Fibroblast of peridontal ligament (primary cell): ENCODE results near the gene SYNCRIP.
A peak's percentile ranks its signal among the peaks of the same experiment; 100 is the strongest.
"Not testable (repeated sequence)": the region's sequence is repeated elsewhere in the genome, so short reads cannot be mapped to it uniquely, and the experiment has no call there.

Experiments used
- DNase-seq: peaks from one replicate; pipeline ENCODE4 v3.0.0-alpha.2; 2010; ENCODE audit errors: extremely low read depth

The SYNCRIP gene

DNA sequence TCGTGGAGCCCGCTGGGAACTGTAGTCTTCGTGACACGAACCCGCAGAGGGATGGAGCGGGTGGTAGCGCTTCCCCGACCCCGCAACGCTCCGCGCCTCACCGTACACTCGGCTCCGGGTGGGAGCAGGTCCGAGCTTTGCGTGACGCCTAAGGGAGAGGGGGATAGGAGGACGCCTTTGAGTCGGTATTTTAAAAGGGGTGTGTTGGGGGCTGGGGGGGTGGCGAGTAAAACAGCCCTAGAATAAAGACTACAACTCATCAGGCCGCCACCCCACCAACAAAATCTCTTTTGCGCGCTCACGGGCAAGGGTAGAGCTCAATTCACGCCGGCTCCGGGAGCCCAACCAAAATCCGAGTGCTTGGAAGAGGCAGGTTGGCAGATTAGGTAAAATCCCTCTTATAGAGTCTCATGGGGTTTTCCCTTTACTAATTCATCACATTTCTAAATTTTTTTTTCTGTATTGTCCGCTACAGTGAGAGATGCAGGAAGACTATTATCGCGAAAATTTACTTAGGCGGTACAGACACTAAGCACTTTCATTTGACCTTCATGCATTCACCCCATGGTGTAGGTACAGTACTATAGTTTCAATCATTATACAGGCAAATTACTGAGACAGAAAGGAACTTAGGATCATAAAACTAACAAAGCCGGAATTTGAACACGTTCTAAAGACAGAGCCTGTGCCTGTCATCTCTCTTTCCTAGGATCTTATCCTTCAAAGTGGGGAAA is 48.3 kb downstream of the SYNCRIP start:
- DNase-seq, result peak; percentile 35

DNA sequence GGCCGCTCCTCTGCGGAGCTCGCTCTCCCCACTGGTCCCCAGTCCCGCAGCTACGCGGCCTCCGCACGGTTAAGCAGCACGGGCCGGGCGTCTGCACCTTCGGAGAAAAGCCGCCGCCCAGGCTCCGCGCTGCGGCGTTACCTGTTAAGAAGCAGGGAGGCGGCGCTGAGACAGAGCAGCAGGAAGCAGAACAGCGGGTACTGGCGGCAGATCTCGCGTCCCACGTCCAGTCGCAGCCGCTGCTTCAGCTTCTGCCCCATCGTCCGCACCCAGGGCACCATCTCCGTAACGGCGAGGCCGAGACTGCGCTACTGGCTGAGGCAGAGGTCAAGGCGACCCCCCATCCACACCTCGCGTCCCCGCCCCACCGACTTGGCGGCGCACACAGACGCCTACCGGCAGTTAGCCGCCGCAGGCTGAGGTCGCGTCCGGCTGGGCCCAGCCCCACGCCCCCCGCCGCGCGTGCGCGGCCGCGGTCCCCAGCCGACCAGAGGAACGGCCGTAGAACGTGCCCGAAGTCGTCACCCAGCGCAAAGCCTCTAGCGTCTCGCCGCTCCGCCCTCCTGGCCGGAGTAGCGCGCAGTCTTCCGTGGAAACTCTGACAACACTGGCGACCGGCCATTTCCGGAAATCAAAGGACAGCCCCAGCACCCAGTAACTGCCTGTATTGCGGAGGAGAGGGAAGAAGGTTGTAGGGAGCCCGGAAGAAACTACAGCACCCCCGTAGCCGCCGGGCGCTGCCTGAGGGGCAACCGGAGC is 49.1 kb downstream of the SYNCRIP start, which contains the start of gene SNX14:
Gene SNX14, minus strand, starts transcription at position 421 of the 759 bp plus-strand sequence. Its CDS starts 140 bp downstream, at position 281.
- DNase-seq, result peak; percentile 95

DNA sequence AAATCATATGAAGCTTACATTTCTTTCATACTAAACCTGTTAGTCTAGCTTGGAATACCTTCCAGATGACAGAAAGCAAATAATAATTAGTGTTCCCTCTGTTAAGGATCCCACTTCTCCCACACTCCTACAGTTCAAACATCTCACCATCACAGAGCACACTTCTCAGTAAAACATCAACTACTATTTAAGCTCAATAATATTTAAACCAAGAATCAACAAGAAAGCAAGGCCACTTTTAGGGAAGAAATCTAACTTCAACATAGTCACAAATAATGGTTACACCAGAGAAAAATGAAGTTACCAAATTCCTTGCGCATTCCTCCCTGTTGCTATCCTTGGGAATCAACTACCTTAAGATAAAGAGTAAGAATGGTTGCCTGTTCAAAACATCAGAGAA is 50.7 kb downstream of the SYNCRIP start:
- DNase-seq, result no peak

DNA sequence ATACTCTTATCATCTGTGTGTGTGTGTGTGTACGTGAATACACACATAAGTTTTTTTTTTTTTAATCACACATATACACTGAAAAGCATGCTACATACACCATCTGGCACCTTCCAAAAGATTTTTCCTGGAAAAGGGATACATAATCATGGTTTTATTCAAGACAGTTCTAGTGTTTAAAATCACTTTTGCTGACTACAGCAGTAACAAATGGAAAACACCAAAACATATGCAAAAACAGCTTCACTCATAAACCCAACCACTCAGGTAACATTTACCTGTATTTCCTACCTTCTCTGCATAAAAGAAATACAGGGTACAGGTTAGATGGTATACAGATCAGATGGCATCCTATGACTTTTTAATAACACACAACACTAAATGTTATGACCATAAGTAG is 51.5 kb downstream of the SYNCRIP start:
- DNase-seq, result no peak

DNA sequence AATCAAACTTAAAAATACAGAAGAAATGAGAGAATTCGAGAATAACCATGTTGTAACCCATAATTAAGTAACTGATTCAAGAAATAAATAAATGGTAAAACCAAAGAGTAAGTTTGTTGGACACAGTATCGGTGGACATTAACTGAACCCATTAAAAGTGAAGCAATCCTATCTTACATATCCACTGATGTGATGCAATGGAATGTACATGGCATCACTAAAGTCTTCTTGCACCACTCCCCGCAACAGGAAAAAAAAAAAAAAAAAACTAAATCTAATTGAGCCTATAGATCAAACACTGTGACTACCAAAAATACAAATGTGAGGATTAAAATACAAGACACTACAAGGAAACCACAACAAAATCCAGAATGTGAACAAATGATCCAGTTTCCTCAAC is 56.9 kb downstream of the SYNCRIP start:
- DNase-seq, result no peak

DNA sequence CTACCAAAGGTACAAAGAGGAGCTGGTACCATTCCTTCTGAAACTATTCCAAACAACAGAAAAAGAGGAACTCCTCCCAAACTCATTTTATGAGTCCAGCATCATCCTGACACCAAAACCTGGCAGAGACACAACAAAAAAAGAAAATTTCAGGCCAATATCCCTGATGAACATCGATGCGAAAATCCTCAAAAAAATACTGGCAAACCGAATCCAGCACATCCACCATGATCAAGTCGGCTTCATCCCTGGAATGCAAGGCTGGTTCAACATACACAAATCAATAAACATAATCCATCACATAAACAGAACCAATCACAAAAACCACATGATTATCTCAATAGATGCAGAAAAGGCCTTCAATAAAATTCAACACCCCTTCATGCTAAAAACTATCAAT is 59.9 kb downstream of the SYNCRIP start:
- DNase-seq, result not testable (repeated sequence)

DNA sequence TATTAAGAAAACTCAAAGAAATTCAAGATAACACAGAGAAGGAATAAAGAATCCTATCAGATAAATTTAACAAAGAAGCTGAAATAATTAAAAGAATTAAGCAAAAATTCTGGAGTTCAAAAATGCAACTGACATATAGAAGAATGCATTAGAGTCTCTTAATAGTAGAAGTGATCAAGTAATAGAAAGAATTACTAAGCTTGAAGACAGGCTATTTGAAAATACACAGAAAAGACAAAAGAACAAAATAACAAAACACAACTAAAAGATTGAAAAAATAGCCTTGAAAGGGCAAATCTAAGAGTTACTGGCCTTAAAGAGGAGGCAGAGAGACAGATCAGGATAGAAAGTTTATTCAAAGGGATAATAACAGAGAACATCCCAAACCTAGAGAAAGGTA is 61.1 kb downstream of the SYNCRIP start:
- no peak for DNase-seq

DNA sequence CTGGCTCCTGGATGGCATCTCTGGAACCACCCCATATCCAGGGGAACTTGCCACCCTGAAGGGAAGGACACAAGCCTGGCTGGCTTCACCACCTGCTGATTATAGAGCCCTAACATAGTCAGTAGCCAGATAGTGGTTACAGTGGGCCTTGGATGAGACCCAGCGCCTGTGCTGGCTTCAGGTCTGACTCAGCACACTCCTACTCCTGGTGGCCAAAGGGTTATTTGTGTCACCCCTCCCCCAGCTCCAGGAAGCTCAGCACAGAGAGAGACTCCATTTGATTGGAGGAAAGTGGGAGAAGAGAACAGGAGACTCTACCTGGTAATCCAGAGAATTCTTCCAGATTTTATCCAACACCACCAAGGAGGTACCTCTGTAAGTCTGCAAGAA is 61.8 kb downstream of the SYNCRIP start:
- DNase-seq, result no peak

DNA sequence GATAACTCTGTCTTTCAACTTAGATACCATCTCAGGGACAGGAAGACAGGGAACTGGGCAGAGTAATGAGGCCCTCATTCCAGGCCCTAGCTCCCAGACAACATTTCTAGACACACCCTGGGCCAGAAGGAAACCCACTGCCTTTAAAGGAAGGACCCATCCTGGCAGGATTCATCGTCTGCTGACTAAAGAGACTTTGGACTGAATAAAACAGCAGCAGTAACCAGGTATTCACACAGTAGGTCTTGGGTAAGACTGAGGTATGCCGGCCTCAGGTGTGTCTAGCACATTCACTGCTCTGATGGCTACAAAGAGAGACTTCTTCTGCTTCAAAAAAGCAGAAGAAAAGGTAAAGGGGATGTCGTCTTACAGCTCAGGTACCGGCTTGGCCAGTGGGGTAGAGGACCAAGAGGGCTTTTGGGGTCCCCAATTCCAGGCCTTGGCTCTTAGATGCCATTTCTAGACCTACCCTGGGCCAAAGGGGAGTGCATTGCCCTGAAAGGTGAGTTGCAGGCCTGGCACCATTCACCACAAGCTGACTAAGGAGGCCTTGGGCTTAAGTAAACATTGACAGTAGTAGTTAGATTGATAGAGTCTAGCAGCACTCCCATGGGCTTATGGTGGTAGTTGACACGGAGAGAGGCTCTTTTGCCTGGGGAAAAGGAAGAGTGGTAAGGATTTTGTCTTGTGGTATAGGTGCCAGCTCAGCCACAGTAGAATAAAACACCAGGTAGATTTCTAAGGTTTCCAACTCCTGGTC is 62.4 kb downstream of the SYNCRIP start:
- no peak for DNase-seq

DNA sequence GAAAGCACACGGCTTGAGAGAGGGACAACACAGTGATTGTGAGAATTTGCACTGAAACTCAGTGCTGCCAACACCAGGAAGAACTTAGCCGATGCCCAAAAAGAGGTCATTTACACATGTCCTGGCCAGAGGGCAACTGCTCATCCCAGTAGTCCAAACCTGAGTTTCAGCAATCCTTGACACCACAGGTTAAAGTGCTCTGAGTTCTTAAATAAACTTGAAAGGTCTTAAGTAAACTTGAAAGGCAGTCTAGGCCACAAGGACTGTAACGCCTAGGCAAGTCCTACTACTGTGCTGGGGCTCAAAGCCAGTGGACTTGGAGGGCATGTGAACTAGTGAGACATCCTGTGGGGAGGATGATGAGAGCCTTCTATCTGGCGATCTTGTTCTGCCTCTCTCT is 63.1 kb downstream of the SYNCRIP start:
- DNase-seq, result no peak

DNA sequence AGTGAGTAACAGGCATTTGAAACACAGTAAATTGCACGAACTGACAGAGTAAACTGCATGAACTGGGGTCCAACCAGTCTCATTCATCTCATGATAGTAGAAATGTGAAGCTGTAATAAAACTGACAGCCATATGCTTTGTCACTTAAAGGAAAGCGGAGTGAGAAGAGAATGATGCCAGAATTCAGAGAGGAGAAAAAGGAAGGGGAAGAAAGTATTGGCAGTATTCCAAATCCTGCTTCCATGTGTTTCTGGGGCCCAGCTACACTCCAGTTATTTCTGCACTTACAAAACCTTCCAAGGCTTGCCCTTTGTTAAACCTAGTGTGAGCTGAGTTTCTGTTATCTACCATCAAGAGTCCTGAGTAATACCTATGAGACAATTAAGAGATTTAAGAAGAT is 66.2 kb downstream of the SYNCRIP start:
- DNase-seq, result no peak

DNA sequence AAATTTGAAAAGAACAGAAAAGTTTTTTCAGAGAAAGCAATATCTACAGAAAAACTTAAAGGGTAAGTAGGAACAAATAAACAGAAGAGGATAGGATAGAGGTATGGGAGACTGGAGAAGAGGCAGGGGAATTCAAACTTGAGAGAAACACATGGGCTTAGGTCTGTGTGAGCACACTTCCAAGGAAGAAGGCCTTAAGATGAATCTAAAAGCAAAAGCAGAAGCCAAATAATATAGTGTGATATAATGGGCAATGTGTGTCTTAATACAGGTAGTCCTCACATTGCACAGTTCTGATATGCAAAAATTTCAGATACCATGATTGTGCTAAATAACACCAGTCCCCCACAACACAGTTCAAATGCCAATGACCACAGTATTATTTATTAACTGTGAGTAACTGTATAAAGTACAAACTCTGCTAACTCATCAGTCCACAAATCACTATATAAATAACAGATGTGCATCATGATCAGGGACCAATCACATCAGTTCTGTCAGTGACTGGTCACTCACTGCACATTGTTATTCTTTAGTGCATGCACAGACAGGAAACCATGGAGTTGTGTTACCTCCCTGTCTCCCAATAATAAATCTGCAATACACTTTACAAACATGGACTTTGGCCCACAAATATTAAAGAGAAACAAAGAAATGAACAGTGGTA is 67.6 kb downstream of the SYNCRIP start:
- DNase-seq, result peak; percentile 62

DNA sequence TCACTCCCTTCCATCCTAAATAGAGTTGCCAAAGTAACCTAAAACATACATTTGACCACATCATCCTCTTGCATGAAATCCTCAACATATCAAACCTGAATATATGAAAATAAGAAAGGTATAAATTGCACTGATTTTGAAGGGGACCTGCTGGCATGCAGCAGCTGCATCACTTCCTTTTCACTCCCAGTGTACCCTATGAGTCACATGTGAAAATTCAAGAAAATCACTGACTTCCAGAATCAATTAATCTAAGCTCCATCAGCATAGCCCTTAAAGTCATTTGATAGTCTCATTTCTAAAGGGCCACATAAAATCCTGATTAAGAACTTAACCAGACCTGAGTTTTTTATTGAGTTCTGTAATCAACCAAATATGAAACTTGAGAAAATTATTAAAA is 73.4 kb downstream of the SYNCRIP start:
- no peak for DNase-seq

DNA sequence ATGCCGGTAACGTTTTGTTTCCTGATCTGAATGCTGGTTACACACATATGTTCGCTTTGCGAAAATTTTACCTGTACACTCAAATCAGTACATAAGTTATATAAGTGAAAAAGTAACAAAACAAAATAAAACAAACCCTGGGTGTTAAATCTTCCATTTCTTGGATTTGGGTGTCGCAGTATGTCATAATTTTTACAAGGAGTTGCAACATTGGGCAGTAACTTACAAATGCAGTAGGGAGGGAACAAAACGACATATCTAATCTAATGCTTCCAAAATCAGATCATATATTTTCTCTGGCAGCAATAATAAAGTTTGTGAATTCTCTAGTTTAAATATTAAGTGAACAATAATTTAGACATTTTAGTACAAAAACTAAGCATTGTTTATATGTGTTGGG is 74.3 kb downstream of the SYNCRIP start:
- no peak for DNase-seq

DNA sequence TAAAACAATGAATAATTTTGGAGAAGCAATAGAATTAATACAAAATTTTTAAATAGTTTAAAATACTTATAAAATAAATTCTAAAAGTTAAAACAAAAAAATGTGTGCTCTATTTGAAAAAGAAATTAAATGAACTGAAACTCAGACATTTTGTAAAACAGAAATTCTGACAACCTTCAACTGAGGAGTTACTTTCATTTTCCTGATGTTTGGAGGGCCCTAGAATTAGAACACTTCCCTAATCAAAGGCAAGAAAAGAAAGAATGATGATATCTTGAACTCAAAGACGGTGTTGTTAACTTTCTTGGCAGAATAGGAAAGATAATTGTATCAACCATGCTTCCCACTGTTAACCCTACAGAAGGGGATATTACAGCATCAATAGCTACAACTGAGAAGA is 77.0 kb downstream of the SYNCRIP start:
- DNase-seq, result no peak

DNA sequence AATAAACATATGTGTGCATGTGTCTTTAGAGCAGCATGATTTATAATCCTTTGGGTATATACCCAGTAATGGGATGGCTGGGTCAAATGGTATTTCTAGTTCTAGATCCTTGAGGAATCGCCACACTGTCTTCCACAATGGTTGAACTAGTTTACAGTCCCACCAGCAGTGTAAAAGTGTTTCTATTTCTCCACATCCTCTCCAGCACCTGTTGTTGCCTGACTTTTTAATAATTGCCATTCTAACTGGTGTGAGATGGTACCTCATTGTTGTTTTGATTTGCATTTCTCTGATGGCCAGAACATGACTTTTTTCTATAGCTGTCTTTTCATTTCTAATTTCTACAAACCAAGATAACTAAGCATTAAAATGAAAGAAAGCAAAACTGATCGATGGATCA is 78.5 kb downstream of the SYNCRIP start:
- DNase-seq, result not testable (repeated sequence)
